ENCODE measurements around the gene REXO1. TPM values are rescaled to one million over a fixed set of nuclear protein-coding genes. Genes with fewer than 3 reads are reported as not detected.

Gene REXO1
- total and polyA plus RNA-seq, 9 of the 15 experiments (the other 6 are each of a cell fraction or from before 2014, with no cell fraction given): 0.04 to 63.3 (median 15.8) TPM

DNA sequence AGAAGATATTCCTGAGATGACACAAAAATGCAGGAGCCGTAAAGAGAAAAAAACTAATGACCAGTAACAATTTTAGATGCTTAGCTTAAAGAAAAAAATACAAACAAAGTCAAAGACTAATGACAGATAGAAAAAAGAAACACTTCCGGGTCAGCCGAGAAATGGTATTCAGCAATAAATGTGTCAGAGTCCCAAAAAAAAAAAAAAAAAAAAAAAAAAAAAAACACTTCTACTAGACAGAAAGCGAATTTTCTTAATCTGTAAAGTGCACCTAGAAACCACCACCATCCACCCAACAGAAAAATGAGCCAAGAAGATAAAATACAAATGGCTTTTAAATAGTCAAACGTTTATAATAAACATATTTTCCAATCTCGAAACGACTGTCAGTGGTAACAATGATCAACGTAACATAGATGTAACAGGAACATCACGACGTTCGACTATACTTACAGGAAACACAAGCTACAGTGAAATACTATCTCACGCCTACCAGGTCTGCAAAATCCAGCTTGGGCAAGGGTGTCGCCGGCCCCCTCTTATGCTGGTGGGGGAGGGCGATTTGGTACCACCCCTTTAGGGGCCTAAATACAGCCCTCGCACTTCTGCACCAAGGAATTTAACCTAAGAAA, 26.4 kb upstream of the REXO1 start (continued):
- TF ChIP-seq, protein P1, sequence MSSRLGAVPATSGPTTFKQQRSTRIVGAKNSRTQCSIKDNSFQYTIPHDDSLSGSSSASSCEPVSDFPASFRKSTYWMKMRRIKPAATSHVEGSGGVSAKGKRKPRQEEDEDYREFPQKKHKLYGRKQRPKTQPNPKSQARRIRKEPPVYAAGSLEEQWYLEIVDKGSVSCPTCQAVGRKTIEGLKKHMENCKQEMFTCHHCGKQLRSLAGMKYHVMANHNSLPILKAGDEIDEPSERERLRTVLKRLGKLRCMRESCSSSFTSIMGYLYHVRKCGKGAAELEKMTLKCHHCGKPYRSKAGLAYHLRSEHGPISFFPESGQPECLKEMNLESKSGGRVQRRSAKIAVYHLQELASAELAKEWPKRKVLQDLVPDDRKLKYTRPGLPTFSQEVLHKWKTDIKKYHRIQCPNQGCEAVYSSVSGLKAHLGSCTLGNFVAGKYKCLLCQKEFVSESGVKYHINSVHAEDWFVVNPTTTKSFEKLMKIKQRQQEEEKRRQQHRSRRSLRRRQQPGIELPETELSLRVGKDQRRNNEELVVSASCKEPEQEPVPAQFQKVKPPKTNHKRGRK (tag; IDR thresholded peaks at IDR 0.05): peak; percentile 61; the same call in 1 of the 2 replicates
- 0 out of 2 replicates have a peak, but pooled peaks have one; percentile 7 for TF ChIP-seq ZNF589 (CRISPR knock-in tag; IDR thresholded peaks at IDR 0.05; ENCODE audit: low read depth)
- TF ChIP-seq, protein P2, sequence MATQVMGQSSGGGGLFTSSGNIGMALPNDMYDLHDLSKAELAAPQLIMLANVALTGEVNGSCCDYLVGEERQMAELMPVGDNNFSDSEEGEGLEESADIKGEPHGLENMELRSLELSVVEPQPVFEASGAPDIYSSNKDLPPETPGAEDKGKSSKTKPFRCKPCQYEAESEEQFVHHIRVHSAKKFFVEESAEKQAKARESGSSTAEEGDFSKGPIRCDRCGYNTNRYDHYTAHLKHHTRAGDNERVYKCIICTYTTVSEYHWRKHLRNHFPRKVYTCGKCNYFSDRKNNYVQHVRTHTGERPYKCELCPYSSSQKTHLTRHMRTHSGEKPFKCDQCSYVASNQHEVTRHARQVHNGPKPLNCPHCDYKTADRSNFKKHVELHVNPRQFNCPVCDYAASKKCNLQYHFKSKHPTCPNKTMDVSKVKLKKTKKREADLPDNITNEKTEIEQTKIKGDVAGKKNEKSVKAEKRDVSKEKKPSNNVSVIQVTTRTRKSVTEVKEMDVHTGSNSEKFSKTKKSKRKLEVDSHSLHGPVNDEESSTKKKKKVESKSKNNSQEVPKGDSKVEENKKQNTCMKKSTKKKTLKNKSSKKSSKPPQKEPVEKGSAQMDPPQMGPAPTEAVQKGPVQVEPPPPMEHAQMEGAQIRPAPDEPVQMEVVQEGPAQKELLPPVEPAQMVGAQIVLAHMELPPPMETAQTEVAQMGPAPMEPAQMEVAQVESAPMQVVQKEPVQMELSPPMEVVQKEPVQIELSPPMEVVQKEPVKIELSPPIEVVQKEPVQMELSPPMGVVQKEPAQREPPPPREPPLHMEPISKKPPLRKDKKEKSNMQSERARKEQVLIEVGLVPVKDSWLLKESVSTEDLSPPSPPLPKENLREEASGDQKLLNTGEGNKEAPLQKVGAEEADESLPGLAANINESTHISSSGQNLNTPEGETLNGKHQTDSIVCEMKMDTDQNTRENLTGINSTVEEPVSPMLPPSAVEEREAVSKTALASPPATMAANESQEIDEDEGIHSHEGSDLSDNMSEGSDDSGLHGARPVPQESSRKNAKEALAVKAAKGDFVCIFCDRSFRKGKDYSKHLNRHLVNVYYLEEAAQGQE (IDR thresholded peaks at IDR 0.05; ENCODE audit: borderline replicate concordance): no peak
- TF ChIP-seq, protein P2 (CRISPR knock-in tag; IDR thresholded peaks at IDR 0.05; ENCODE audit: low read depth): no peak
- TF ChIP-seq SMAD4 (CRISPR knock-in tag; conservative IDR thresholded peaks at IDR 0.05): no peak
- TF ChIP-seq NR2C1 (IDR thresholded peaks at IDR 0.05): peak; percentile 95
- peak; percentile 87 for TF ChIP-seq NR2C1 (tag; IDR thresholded peaks at IDR 0.05)
- no peak for TF ChIP-seq ZFP1 (CRISPR knock-in tag; IDR thresholded peaks at IDR 0.05)
- TF ChIP-seq NFIX (CRISPR knock-in tag; IDR thresholded peaks at IDR 0.05; ENCODE audit: low read depth): no peak
- TF ChIP-seq, protein P3, sequence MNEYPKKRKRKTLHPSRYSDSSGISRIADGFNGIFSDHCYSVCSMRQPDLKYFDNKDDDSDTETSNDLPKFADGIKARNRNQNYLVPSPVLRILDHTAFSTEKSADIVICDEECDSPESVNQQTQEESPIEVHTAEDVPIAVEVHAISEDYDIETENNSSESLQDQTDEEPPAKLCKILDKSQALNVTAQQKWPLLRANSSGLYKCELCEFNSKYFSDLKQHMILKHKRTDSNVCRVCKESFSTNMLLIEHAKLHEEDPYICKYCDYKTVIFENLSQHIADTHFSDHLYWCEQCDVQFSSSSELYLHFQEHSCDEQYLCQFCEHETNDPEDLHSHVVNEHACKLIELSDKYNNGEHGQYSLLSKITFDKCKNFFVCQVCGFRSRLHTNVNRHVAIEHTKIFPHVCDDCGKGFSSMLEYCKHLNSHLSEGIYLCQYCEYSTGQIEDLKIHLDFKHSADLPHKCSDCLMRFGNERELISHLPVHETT (CRISPR knock-in tag; conservative IDR thresholded peaks at IDR 0.05 in 1 of 2, IDR thresholded peaks at IDR 0.05 in 1 of 2): 0 out of 4 replicates have a peak, but pooled peaks of 1 of the 2 experiments have one; percentile 41
- no peak for TF ChIP-seq MEF2D (tag; conservative IDR thresholded peaks at IDR 0.05; ENCODE audit: low read depth)
- TF ChIP-seq ZSCAN29 (IDR thresholded peaks at IDR 0.05): no peak
- peak; percentile 41; the same call in 1 of the 2 replicates for TF ChIP-seq NBN (IDR thresholded peaks at IDR 0.05; ENCODE audit: low read depth)
- TF ChIP-seq ZNF384 (IDR thresholded peaks at IDR 0.05; ENCODE audit: low read depth, low read length): peak; percentile 93
- no peak for TF ChIP-seq TOE1 (IDR thresholded peaks at IDR 0.05; ENCODE audit: borderline replicate concordance)
- no peak for TF ChIP-seq TOE1 (CRISPR knock-in tag; IDR thresholded peaks at IDR 0.05; ENCODE audit: borderline replicate concordance, low read depth)
- no peak for TF ChIP-seq HDAC3 (IDR thresholded peaks at IDR 0.05; ENCODE audit: borderline replicate concordance, partially characterized antibody)
- peak; percentile 89 for TF ChIP-seq GABPA (tag; conservative IDR thresholded peaks at IDR 0.05; ENCODE audit: low read depth)

Data from K562 (cell line).